Measurements from ENCODE around the gene HOOK2.
"Not testable (repeated sequence)": the region's sequence is repeated elsewhere in the genome, so short reads cannot be mapped to it uniquely, and the experiment has no call there.

Gene HOOK2, protein sequence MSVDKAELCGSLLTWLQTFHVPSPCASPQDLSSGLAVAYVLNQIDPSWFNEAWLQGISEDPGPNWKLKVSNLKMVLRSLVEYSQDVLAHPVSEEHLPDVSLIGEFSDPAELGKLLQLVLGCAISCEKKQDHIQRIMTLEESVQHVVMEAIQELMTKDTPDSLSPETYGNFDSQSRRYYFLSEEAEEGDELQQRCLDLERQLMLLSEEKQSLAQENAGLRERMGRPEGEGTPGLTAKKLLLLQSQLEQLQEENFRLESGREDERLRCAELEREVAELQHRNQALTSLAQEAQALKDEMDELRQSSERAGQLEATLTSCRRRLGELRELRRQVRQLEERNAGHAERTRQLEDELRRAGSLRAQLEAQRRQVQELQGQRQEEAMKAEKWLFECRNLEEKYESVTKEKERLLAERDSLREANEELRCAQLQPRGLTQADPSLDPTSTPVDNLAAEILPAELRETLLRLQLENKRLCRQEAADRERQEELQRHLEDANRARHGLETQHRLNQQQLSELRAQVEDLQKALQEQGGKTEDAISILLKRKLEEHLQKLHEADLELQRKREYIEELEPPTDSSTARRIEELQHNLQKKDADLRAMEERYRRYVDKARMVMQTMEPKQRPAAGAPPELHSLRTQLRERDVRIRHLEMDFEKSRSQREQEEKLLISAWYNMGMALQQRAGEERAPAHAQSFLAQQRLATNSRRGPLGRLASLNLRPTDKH

GRCh38 chr19:12774588-12775555 lies at the start of gene HOOK2:
Gene HOOK2 (minus strand): TSS chr19:12775552. CDS start chr19:12775449, 103 bp downstream.
- no peak for DNase-seq (ENCODE audit: low read depth in 2 of 2)

DNA sequence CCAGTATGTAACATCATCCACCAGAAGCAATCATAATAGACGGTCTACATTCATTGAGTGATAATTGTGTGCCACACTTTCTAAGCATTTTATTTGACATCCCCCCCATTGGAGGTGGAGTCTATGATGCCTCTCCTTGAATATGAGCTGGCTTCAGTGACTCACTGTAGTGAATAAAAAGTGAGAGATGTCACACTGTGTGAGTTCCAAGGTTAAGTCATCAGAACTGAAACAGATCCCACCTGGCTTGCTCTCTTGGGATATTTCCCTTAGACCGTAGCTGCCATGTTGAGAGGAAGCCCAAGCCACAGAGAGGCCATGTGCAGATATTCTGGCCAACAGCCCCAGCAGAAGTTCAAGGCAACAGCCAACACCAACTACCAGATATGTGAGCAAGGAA lies 46.4 kb upstream of the HOOK2 start:
- no peak for DNase-seq (ENCODE audit: low read depth in 2 of 2)

DNA sequence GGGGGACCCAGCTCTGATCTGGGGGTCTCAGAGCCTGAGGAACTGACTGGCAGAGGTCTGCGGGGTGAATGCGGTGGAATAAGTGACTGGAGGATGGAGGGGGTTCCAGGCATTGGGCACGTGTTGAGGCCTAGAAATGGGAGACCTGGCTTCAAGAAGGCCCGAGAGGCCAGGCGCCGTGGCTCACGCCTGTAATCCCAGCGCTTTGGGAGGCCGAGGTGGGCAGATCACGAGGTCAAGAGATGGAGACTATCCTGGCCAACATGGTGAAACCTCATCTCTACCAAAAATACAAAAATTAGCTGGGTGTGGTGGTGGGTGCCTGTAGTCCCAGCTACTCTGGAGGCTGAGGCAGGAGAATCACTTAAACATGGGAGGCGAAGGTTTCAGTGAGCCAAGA lies 42.5 kb upstream of the HOOK2 start:
- not testable (repeated sequence) for DNase-seq (ENCODE audit: low read depth in 2 of 2)

GRCh38 chr19:12817188-12817587 lies 41.8 kb upstream of the HOOK2 start:
- not testable (repeated sequence) for DNase-seq (ENCODE audit: low read depth in 2 of 2)

DNA sequence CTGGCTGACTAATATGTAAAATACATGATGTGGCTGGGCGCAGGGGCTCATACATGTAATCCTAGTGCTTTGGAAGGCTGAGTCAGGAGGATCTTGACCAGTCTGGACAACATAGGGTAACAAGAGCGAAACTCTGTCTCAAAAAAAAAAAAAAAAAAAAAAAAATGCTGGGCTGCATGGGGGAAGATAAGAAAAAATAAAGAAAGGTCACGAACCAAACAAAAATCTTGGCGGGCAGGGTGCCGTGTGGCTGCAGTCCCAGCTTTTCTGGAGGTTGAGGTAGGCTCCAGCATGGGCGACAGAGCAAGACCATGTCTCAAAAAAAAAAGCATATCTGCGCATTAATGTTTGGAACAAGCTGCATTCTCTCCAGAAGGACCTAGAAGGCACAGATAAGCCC lies 39.7 kb upstream of the HOOK2 start:
- no peak for DNase-seq (ENCODE audit: low read depth in 2 of 2)

DNA sequence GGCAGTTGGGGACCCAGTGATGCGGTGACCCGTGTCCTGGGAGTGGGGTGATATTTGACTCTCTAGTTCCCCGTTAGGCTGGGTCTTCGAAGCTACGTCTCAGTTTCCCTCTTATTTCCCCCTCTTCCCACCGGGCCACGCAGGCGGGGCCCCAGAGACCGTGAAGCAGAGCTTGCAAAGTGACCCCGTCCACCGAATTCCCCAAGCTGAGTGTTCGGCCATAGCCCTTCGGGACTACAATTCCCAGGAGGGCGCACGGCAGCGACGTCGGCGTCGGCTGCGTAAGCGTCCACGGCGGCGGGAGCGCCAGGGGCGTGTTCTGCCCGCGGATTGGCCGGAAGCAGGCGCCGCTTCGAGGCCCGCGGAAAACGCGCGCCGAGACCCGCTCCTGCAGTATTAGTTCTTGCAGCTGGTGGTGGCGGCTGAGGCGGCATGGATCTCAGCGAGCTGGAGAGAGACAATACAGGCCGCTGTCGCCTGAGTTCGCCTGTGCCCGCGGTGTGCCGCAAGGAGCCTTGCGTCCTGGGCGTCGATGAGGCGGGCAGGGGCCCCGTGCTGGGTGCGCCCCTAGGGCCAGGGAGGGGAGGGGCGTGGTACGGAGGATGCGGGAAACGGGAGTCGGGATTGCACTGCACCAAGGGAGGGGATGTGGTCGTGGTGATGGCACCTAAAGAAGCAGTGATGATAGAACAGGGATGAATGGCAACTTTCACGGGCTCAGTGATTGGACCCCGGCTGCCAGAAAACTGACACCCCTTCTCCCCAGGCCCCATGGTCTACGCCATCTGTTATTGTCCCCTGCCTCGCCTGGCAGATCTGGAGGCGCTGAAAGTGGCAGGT lies 31.1 kb upstream of the HOOK2 start, which contains the start of gene RNASEH2A:
Gene RNASEH2A, plus strand, starts transcription at position 343 of the 840 bp plus-strand sequence. Its CDS starts 90 bp downstream, at position 433.
- DNase-seq (ENCODE audit: low read depth in 2 of 2), result peak; percentile 63 to 68

DNA sequence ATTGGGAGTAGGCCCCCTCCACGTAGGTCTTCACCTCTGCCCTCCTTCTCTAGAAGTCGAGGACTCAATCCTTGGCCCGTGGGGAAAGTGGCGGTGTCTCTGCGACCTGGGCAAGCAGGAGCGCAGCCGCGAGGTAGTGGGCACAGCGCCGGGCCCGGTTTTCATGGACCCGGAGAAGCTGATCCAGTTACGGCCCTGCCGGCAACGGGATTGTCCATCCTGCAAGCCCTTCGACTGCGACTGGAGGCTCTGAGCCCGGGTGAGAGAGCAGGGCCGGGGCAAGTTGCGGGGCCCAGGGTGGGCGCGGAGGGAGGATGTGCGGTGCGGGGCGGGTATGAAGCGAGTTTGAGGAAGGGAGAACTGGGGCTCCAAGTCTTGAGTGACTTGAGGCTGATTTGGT lies 28.7 kb upstream of the HOOK2 start:
- no peak for DNase-seq (ENCODE audit: low read depth in 2 of 2)

GRCh38 chr19:12802267-12803106 lies 27.1 kb upstream of the HOOK2 start:
- no peak for DNase-seq (ENCODE audit: low read depth in 2 of 2)

DNA sequence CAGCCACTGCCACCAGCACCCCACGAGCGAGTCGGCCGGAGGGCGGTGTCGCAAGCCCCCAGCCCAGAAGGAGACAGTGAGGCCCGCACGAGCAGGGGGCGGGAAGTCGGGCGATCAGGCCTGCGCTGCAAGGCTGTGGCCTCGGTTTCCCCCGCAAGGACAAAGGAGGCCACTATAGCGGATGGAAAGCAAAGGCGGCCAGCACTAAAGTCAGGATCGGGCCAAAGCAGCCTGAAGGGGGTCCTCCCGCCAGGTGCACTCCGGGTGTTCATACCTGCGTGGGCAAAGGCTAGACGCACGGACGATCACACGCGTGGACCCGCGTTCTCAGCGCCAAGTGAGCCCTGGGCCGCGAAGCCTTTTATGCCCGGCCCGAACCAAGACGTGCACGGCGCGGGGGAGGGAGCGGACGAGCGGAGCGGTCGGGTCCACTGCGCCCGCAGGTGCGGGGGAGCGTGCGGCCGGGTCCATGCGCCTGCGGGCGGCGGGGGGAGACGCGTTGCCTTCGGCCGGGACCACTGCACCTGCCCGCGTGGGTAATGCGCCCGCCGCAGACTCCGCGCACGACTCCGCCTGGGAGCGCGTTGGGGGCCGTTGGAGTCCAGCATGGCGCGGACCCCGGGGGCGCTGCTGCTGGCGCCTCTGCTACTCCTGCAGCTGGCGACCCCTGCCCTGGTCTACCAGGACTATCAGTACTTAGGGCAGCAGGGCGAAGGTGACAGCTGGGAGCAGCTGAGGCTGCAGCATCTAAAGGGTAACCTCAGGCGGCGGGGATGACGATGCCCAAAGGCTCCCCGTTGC lies 26.3 kb upstream of the HOOK2 start, which contains the start of the genes PRDX2 and THSD8:
Gene PRDX2, minus strand, starts transcription at position 335 of the 801 bp plus-strand sequence. CDS start 539 bp downstream, outside the sequence.
Gene THSD8, plus strand, starts transcription at position 604 of the 801 bp plus-strand sequence. Its CDS starts 3 bp downstream, at position 607.
- peak in 1 of 2 donors; percentile 48 for DNase-seq (ENCODE audit: low read depth in 2 of 2)

DNA sequence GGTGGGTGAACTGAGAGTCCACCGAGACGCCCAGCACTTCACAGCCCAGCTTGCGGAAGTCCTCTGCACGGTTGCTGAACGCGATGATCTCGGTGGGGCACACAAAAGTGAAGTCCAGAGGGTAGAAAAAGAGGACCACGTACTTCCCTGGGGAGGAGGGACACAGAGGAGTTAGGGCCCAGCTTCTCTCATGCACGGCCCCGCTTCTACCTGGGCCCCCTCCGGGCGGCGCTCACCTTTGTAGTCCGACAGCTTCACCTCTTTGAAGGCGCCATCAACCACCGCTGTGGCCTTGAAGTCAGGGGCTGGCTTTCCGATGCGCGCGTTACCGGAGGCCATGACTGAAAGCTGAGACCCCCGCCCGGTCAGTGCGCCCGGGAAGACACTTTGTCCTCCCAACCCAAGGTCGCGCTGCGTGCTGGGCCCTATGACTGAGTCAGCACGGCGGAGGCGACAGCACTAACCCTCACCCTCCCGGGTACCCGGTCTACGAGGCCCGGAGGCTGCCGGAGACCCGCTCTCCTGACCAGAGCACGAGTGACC lies 25.6 kb upstream of the HOOK2 start:
- no peak for DNase-seq (ENCODE audit: low read depth in 2 of 2)

DNA sequence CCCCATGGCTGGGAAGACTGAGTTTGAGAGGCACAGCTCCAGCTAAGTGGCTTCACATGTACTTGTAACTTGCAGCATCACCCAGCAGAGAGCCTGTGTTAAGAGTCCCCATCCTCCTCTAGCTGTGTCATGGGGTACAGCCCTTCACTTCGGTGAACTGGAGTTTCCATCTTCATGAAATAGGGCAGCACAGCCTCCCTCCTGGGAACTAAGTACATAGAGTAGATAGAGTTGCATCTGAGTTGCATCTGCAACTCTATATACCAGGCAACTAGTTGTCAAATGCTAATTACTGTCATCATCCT lies 25.1 kb upstream of the HOOK2 start:
- no peak for DNase-seq (ENCODE audit: low read depth in 2 of 2)

DNA sequence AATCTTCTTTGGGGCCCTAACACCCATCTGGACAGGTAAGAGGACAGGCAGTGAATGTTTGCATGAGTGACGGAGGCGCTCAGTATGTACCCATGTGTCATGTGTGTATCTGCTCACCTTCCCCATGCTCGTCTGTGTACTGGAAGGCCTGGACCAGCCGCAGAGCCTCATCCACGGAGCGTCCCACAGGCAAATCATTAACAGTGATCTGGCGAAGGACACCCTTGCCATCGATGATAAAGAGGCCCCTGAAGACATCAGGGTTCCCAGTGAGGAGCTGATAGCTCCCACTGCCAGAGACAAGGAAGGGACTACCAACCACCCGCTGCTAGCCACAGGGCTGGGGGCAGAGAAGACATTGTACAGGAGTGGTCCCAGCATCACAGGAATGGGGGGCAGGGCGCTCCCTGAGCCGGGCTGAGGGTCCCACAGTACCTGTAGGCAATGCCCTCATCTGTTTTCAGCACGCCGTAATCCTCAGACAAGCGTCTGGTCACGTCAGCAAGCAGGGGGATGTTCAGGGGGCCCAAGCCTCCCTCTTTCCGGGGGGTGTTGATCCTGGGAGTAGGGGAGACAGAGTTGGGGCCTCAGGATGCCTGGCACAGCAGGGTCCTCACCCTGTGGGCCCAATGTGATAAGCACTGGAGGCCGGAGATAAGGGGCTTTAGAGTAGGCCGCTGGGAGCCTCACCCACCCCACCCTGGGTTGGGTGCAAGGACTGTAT lies 24.6 kb upstream of the HOOK2 start:
- DNase-seq (ENCODE audit: low read depth in 2 of 2), result no peak

DNA sequence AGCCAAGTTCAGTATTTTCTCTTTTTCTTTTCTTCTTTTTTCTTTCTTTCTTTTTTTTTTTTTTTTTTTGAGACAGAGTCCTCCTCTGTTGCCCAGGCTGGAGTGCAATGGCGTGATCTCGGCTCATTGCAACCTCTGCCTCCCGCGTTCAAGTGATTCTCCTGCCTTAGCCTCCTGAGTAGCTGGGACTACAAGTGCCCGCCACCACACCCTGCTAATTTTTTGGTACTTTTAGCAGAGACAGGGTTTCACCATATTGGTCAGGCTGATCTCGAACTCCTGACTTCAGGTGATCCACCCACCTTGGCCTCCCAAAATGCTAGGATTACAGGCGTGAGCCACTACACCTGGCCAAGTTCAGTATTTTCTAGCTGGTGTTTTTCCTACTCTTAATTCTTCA lies 22.3 kb upstream of the HOOK2 start:
- not testable (repeated sequence) for DNase-seq (ENCODE audit: low read depth in 2 of 2)

- no peak for DNase-seq (ENCODE audit: low read depth in 2 of 2)
Observed at GRCh38 chr19:12797141-12797587, 21.8 kb upstream of the HOOK2 start.

GRCh38 chr19:12796146-12797071 lies 21.1 kb upstream of the HOOK2 start:
- peak in 1 of 2 donors; percentile 56 for DNase-seq (ENCODE audit: low read depth in 2 of 2)

- DNase-seq (ENCODE audit: low read depth in 2 of 2), result no peak
Observed at GRCh38 chr19:12794971-12795381, 19.6 kb upstream of the HOOK2 start.
